ENCODE results near the gene VWA7.

DNA sequence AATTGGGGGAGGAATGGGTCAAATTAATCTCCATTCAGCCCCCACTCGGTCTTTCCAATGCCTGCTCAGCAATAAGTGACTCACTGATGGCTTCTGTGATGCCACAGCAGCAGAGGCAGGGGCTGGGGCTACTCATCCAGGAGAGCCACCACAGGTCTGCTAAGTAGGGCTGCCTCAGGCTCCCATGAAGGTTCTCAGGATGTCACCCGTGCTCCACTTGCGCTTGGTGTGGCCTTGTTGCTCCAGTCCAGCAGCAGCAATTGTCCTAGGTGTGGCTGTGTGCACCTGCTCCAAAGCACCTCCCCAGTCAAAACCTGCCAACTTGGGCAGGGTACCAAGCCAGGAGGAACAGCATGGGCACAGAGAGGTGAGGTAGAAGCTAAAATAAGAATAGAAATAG, 55.0 kb downstream of the VWA7 start:
- no peak for TF ChIP-seq ZNF274 (IDR thresholded peaks at IDR 0.05; ENCODE audit: low read depth, low read length)
- no peak for TF ChIP-seq YY1 (IDR thresholded peaks at IDR 0.05; ENCODE audit: insufficient read depth, insufficient read length)
